SK-N-MC (cell line): ENCODE data around the gene RAB9B.

Experiments used
- EZH2 ChIP-seq: fragments of 200-600 bp; sonication (generic); IDR thresholded peaks from one replicate; pipeline ENCODE4 v1.6.1; 2017; ENCODE audit warnings: antibody characterized with exemption
- FOXP2 ChIP-seq: optimal IDR thresholded peaks from 2 replicates; pipeline ENCODE3; 2011; ENCODE audit warnings: mild to moderate bottlenecking, moderate library complexity; ENCODE audit not compliant: insufficient read depth; ENCODE audit errors: extremely low read length, control extremely low read depth
- POLR2AphosphoS5 ChIP-seq: IDR thresholded peaks from 2 replicates; pipeline ENCODE4 v1.6.1; 2012; ENCODE audit warnings: mild to moderate bottlenecking, low read depth, low read length, borderline replicate concordance

DNA sequence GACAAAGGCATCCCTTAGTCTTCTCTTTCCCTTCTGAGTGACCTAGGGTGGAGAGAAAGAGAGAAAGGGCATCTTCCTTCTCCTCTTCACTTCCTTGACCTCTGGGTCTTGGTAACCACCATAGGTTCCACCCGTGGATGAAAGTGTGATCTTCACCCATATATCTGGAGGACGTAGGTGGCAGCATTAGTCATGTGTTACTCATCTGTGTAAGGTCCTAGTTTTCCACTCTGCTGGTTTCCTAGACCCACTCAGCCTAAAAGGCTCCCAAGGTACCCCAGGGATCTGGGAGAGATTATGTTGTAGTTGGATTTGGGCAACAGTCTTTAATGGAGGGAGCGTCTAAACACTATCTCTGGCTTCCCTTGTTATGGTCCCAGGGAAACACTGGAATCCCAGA, 45.5 kb upstream of the RAB9B start:
- TF ChIP-seq POLR2AphosphoS5 (no peak), EZH2 (no peak), FOXP2 (no peak)
